Measurements from ENCODE around the gene CST7.

Gene CST7

DNA sequence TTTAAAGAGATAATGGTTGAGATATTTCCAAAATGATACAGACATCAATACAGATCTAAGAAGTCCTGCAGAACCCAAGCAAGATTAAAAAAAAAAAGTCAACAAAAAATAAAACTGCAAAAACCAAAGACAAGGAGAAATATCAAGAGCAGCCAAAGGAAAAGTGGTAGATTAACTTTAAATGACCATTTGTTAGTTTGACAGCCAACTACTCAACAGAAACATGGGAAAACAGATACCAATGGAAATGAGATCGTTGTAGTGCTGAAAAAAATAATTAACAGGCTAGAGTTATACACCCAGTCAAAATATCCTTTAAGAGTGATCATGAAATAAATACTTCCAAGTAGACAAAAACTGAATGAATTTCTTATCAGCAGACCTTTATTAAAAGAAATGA lies 53.9 kb downstream of the CST7 start:
- no peak for DNase-seq (ENCODE audit: low read depth in 2 of 2)

DNA sequence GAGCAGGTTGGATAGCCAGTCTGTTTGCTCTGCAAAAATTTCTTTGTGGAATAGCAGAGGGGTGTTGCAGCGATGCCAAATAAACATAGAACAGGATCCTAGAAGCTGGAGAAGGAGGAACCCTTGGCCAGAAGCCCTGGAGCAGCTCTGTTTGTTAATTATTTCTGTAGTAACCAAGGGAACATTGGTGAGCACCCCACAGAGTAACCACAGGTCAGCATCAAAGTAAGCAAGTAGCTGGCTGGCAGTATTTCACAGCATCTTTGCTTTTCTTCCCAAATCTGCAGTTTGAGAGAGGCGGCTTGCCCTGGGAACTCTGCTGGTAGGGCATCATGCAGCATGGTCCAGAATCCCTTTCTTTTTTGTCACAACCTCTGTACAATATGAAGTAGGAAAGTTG lies 56.2 kb downstream of the CST7 start:
- DNase-seq (ENCODE audit: low read depth in 2 of 2), result no peak

DNA sequence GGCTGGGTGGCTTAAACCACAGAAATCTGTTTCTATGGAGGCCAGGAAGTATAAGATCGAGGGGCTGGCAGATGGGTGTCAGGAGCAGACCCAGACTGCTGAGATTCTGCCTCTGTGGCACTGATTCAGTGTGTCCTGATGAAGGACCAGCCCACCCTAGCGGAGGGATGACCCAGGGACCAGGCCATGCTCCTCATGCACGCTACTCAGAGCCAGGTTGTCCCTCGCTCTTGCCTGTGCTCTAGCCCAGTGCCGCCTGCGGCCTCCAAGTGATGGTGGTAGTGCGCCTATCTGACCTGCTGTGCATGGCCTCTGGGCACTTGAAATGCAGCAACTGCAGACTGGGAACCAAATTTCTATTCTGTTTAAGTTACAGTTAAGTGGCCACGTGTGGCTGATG lies 56.6 kb downstream of the CST7 start:
- DNase-seq (ENCODE audit: low read depth in 2 of 2), result no peak

DNA sequence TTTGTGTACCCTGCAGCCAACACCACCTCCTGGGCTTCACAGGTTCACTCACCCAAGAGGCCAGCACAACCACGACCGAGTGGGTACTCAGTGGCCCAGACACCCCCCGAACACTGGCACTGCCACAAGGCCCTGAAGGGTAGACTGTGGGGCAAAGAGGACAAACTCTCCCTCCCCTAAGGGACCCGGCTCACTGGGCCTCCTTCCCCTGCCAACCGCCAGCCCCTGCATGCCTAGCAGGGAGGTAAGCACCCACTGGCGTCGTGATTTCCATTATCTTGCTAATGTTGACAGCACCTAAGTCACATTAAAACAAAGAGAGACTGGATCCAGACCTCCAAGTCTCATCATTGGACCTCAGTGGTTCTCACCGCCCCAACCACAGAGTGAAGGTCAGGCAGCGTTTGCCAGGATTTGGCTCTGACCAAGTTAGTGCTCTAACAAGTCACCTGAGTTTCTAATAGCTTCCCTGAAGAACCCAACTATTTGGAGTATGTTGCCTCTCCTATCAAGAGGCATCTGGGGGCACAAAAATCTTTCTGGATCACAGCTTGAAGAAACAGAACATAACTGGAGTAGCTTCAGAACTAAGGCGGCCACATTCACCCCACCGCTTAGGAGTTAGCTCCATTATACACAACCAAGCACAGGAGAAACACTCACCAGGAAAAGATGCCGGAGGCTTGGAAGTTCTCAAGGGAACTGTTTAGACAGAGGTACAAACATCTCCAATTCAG lies 57.5 kb downstream of the CST7 start:
- DNase-seq (ENCODE audit: low read depth in 2 of 2), result no peak

DNA sequence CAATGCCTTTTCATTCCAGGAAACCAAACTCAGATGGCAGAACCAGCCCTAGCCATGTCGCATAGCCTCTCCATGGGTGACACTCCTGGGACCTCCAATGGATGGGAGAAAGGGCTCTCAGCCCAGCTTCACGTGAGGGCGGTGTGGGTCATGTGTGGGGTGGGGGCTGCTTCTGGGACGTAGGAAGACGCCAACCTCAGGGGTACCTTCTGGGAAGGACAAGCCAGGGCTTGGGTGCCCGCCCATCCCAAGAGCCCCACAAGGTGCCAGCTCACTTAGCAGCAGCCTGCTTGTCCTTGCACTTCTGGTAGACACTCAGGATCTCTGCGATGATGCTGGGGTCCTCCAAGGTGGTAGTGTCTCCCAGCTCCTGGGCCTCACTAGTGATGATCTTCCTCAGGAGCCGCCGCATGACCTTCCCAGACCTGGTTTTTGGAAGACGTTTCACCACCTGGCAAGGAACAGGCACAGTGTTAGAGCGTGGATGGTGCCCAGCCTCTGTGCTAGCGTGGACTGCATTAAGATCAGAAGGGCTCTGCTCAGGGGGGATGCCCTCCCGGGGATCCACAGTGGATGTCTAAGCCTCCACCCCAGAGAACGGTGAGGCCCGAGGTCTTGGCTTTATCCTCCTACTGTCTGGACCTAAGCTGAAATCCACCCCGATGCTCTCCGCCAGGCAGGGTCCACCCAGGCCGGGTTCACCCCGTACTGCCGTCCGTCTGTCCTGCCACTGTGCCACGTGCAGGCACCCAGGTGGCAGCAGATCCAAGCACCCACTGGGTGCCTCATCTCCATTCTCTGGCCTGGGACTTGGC lies 58.6 kb downstream of the CST7 start:
- DNase-seq (ENCODE audit: low read depth in 2 of 2), result no peak

DNA sequence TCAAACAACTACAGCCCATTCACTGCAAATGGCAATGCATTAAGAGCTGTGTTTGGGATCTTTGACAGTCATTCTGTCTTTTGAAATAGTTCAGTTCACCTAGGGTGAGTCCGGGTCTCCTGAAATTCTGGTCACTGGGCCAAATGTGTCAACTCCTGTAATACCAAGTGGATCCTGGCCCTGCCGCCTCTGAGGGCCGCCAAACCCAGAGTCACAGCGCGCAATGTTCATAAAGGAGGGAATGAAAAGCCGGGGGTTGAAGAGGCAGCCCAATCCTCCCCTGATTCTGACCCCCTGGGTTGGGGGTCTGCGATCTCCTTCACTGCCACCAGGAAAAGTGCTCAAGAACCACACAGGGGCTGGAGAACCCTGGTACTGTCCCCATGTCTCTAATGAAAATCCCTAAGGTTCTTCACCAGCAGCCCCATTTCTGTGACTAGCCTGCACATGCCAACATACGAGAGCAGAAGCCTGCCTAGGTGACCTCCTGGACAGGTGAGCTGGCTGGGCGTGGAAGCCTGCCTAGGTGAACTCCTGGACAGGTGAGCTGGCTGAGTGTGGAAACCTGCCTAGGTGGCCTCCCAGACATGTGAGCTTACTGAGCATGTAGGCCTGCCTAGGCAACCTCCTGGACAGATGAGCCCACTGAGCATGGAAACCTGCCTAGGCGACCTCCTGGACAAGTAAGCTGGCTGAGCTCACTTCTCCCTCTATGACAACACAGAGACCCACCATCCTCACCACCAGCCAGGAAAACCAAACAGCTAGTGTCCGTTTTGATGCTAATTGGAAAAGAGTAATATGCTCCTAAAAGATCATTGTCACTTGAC lies 59.5 kb downstream of the CST7 start:
- no peak for DNase-seq (ENCODE audit: low read depth in 2 of 2)
